Measurements from ENCODE around the gene DUS3L. TPM values are rescaled to one million over a fixed set of nuclear protein-coding genes. Genes with fewer than 3 reads are reported as not detected.
A peak's percentile ranks its signal among the peaks of the same experiment; 100 is the strongest.

The DUS3L gene
- total RNA-seq, 2 experiments from 2014 or later, result 69.6 to 74.5 TPM

DNA sequence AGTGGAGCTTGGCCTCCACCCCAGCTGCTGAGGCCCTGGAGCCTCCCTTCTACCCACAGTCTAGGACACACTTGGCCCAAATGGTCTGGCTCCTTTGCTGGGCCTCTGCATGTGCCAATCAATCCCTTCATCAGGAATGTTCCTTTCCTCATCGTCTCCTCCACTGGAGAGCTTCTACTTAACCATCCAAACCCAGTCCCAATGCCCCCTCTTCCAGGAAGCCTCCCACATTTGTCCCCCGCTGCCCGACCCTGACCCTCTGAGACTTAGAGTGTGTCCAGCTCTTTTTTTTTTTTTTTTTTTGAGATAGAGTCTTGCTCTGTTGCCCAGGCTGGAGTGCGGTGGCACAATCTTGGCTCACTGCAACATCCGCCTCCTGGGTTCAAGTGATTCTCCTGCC lies 2.5 kb downstream of the DUS3L start:
- intact Hi-C loops (cut with micrococcal nuclease), result no loop called here
- Mint-ChIP-seq H3K4me3 (peak overlapping the region; percentile 50), H3K9me3 (no peaks in the 10 kb centered on the region), H3K4me1 (ENCODE audit: low read depth) (peaks cover 17% of the 10 kb centered on the region), H3K27ac (no peak overlapping the region), H3K27me3 (no peaks in the 10 kb centered on the region), H3K36me3 (ENCODE audit: low read depth) (peaks cover 37% of the 10 kb centered on the region)
- TF ChIP-seq, protein P1, sequence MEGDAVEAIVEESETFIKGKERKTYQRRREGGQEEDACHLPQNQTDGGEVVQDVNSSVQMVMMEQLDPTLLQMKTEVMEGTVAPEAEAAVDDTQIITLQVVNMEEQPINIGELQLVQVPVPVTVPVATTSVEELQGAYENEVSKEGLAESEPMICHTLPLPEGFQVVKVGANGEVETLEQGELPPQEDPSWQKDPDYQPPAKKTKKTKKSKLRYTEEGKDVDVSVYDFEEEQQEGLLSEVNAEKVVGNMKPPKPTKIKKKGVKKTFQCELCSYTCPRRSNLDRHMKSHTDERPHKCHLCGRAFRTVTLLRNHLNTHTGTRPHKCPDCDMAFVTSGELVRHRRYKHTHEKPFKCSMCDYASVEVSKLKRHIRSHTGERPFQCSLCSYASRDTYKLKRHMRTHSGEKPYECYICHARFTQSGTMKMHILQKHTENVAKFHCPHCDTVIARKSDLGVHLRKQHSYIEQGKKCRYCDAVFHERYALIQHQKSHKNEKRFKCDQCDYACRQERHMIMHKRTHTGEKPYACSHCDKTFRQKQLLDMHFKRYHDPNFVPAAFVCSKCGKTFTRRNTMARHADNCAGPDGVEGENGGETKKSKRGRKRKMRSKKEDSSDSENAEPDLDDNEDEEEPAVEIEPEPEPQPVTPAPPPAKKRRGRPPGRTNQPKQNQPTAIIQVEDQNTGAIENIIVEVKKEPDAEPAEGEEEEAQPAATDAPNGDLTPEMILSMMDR (IDR thresholded peaks at IDR 0.05), result no peak
- ATAC-seq (no peak), DNase-seq (no peak)
- POLR2A ChIA-PET, result interaction anchor here (0.9 to 4.0 kb wide), 5 partner anchors 13 to 69 kb away, joined by 3 to 31 read pairs (median 5); partner anchors contain the start of gene CATSPERD
- CTCF ChIA-PET, result interaction anchor here (0.7 kb wide), 1 partner anchor 39 kb away, joined by 3 read pairs; no protein-coding TSS in a partner anchor

DNA sequence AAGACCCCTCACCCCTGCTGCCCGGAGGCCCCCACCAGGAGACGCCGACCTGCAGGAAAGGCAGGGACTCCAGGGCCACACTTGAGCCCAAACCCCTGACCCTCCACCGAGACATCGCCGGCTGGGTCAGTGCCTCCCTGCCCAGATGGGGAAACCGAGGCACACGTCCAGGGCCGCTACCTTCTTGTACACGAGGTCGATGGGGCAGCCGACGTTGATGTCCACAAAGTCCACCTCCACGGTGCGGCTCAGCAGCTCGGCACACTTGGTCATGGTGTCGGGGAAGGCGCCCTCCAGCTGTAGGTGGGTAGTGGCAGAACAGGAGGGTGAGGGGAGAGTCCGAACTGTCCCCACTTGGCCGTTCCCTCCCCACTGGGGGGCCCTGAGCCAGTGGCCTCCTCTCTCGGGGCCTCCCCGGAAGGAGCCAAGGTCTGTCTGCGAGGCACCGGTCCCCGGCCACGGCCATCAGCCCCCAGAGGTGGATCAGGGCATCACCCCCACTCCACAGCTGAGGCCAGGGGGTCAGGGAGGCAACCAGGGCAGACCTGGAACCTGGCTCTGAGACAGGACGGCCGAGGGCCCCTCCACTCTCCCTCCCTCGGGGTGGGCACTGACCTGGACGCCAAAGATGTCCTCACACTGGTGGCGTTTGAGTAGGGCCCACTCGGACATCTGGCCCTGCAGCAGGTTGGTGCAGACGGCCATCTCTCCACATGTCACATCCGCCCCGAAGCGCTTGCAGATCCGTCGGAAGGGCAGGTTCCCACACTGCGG lies 3.4 kb downstream of the DUS3L start:
- H3K4me1 Mint-ChIP-seq (ENCODE audit: low read depth), result peaks cover 17% of the 10 kb centered on the region
- TF ChIP-seq, protein P1 (IDR thresholded peaks at IDR 0.05), result no peak
- H3K36me3 Mint-ChIP-seq (ENCODE audit: low read depth), result peaks cover 37% of the 10 kb centered on the region
- intact Hi-C loops (cut with micrococcal nuclease), result no loop called here
- POLR2A ChIA-PET, result interaction anchor here (4.0 kb wide), 1 partner anchor 41 kb away, joined by 16 read pairs; no protein-coding TSS in a partner anchor
- H3K9me3 Mint-ChIP-seq, result no peaks in the 10 kb centered on the region
- no peaks in the 10 kb centered on the region for H3K27me3 Mint-ChIP-seq
- DNase-seq, result no peak
- CTCF ChIA-PET, result no interaction called here
- H3K4me3 Mint-ChIP-seq, result no peak overlapping the region
- no peak for ATAC-seq
- no peak overlapping the region for H3K27ac Mint-ChIP-seq

DNA sequence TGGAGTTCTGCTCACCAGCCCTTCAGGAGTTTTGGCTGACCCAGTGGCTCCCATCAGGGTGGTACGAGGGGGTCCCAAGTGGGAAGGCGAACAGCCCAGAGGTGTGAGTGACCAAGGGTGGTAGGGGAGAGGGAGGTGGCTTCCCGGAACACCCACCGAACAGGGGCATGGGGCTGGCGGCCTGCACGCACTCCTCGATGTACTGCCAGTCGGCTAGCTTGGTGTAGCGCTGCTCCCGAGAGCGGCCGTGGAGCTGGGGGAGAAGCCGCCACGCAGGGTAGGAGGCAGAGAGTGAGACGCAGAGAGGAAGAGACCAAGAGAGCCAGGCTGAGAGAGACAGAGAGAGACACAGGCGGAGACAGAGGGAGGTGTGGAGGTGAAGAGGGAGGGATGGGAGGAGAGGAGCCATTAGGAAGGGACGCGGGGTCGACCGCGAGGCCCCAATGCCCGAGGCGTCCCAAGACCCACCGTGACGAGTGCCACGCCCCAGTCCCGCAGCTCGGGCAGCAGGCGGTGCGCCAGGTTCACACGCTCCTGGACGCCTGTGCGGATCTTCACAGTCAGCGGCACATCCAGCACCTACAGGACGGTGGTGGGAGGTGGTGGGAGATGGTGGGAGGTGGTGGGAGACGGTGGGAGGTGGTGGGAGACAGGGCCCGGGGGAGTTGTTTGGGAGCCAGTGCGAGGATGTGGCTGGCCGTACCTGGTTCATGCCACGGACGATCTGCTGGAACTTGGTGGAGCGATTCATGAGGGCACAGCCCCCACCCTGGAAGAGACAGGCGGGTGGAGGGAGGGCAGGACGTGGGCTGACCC lies 4.2 kb downstream of the DUS3L start:
- ATAC-seq (no peak), DNase-seq (no peak)
- Mint-ChIP-seq H3K9me3 (no peaks in the 10 kb centered on the region), H3K4me3 (no peak overlapping the region), H3K4me1 (ENCODE audit: low read depth) (peaks cover 17% of the 10 kb centered on the region), H3K36me3 (ENCODE audit: low read depth) (peaks cover 37% of the 10 kb centered on the region), H3K27me3 (no peaks in the 10 kb centered on the region), H3K27ac (no peak overlapping the region)
- ChIA-PET CTCF (no interaction called here), POLR2A (no interaction called here)
- TF ChIP-seq, protein P1 (IDR thresholded peaks at IDR 0.05), result no peak
- intact Hi-C loops (cut with micrococcal nuclease), result no loop called here

DNA sequence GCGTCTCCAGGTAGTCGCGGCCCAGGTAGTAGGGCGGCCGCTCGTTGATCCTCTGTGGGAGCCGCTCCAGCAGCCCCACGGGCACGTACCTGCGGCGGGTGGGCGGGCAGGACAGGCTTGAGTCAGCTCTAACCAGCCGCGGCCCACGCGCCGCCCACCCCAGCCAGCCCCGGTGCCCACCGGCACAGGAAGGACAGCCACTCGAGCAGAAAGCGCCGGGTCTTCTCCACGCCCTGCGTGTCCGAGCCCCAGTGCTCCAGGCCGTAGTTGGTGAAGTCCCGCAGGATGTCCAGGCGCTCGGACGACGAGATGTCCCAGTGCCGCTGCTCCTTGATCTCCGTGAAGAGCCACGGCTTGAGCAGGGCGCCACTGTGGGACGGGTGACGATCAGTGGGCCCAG lies 5.5 kb downstream of the DUS3L start:
- H3K4me3 Mint-ChIP-seq, result no peak overlapping the region
- intact Hi-C loops (cut with micrococcal nuclease), result no loop called here
- ChIA-PET POLR2A (no interaction called here), CTCF (interaction anchor here (0.9 kb wide), 1 partner anchor 96 kb away, joined by 3 read pairs; no protein-coding TSS in a partner anchor)
- no peaks in the 10 kb centered on the region for H3K9me3 Mint-ChIP-seq
- DNase-seq (no peak), ATAC-seq (no peak)
- TF ChIP-seq, protein P1 (IDR thresholded peaks at IDR 0.05), result no peak
- H3K4me1 Mint-ChIP-seq (ENCODE audit: low read depth), result peaks cover 12% of the 10 kb centered on the region
- no peaks in the 10 kb centered on the region for H3K27me3 Mint-ChIP-seq
- no peak overlapping the region for H3K27ac Mint-ChIP-seq
- peaks cover 29% of the 10 kb centered on the region for H3K36me3 Mint-ChIP-seq (ENCODE audit: low read depth)

All from activated CD8-positive, alpha-beta T cell treated with anti-CD3 and anti-CD28 coated beads for 36 hours (primary cell).